H1 (cell line): Measurements from ENCODE around the gene SHQ1. TPM values are rescaled to one million over a fixed set of nuclear protein-coding genes. Genes with fewer than 3 reads are reported as not detected.

Experiments used
- ATF3 ChIP-seq: IDR thresholded peaks from 2 replicates; pipeline ENCODE4 v1.6.1; 2011; ENCODE audit warnings: low read depth, mild to moderate bottlenecking, low read length; ENCODE audit not compliant: insufficient read depth
- FOSL1 ChIP-seq: IDR thresholded peaks from 2 replicates; pipeline ENCODE4 v1.6.1; 2011; ENCODE audit warnings: mild to moderate bottlenecking, low read depth, low read length, moderate library complexity; ENCODE audit not compliant: insufficient read depth
- JUND ChIP-seq: IDR thresholded peaks from 2 replicates; pipeline ENCODE4 v1.6.1; 2011; ENCODE audit warnings: mild to moderate bottlenecking, improper control_type of control experiment, low read length
- KDM4A ChIP-seq: IDR thresholded peaks from one replicate; pipeline ENCODE4 v1.7.1; 2012; ENCODE audit warnings: low read depth, mild to moderate bottlenecking, moderate library complexity, low read length, inconsistent platforms; ENCODE audit not compliant: severe bottlenecking
- MAX ChIP-seq: IDR thresholded peaks from 2 replicates; pipeline ENCODE4 v1.6.1; 2012; ENCODE audit warnings: inconsistent platforms
- SIN3A ChIP-seq, 2 experiments: IDR thresholded peaks in 1 of 2; conservative IDR thresholded peaks in 1 of 2; 2 replicates each; pipeline ENCODE4 v1.6.1; 2011 to 2012; ENCODE audit warnings: low read length in 2 of 2, improper control_type of control experiment in 1 of 2, low read depth in 1 of 2, mild to moderate bottlenecking in 1 of 2
- TAF7 ChIP-seq: optimal IDR thresholded peaks from 2 replicates; pipeline ENCODE3; 2011; ENCODE audit warnings: low read depth, mild to moderate bottlenecking, inconsistent platforms, low read length, moderate library complexity, borderline replicate concordance
- USF2 ChIP-seq: IDR thresholded peaks from 2 replicates; pipeline ENCODE4 v1.6.1; 2011; ENCODE audit warnings: low read length, improper control_type of control experiment
- polyA plus RNA-seq, 7 experiments: library from polyadenylated mRNA; depleted of rRNA in 3 of 7; stranded (reverse) in 5 of 7; unstranded in 2 of 7; fragments of >200 nt in 5 of 7; fragments of 200-250 nt in 2 of 7; gene quantifications; 1 replicate in 5 of 7; 2 replicates in 1 of 7; 4 replicates in 1 of 7; pipeline versions ENCODE4 v1.2.1 to v1.2.3, GENCODE V29; 2011 to 2013; ENCODE audit warnings: missing spikeins in 2 of 7, mixed read lengths in 2 of 7
- total RNA-seq: library from RNA; stranded (reverse); fragmentation: NEBNext Ultra II Directional; extraction: Animal tissue kit (Norgen Biotek cat#: 25700); gene quantifications from 2 replicates; pipeline ENCODE4 v1.2.1, GENCODE V29; 2021

The SHQ1 gene
- total and polyA plus RNA-seq, 2 of the 8 experiments (the other 6 are each of a cell fraction or from before 2014, with no cell fraction given) = 10.7 to 34.4 TPM

GRCh38 chr3:72728958-72729467 lies 119.2 kb downstream of the SHQ1 start (continued):
- TF ChIP-seq USF2 = no peak
- TF ChIP-seq MAX = no peak
- TF ChIP-seq JUND = no peak
- no peak for TF ChIP-seq KDM4A
- TF ChIP-seq TAF7 = no peak
- no peak for TF ChIP-seq SIN3A (conservative IDR thresholded peaks at IDR 0.05 in 1 of 2, IDR thresholded peaks at IDR 0.05 in 1 of 2; ENCODE audit: low read depth in 1 of 2, low read length in 2 of 2)
- TF ChIP-seq ATF3 = no peak
- TF ChIP-seq FOSL1 = no peak
